CD4-positive, alpha-beta T cell (primary cell): ENCODE measurements around the gene ABCC5. TPM values are rescaled to one million over a fixed set of nuclear protein-coding genes. Genes with fewer than 3 reads are reported as not detected.

Experiments
- ATAC-seq: fragments of 200-7000 bp; cut with Tn5 transposase; one replicate; pipeline ENCODE4 v1.10.0; 2022; ENCODE audit warnings: mild to moderate bottlenecking; ENCODE audit not compliant: poor library complexity
- CTCF ChIA-PET: fragments of 350-600 bp; sonication (Branson Sonifier 250); formaldehyde crosslinking; loops from one replicate; lab custom pipeline; 2021; ENCODE audit warnings: antibody characterized with exemption, inconsistent platforms; lab: Charles Lee
- POLR2A ChIA-PET: fragments of 350-600 bp; sonication (Branson Sonifier 250); formaldehyde crosslinking; loops from one replicate; lab custom pipeline; 2021; ENCODE audit warnings: antibody characterized with exemption, inconsistent platforms; lab: Charles Lee
- DNase-seq, 14 experiments: peaks; one replicate each; pipeline ENCODE4 v3.0.0-alpha.2; 2013 to 2020; ENCODE audit warnings: mixed read lengths in 2 of 14
- H3K27ac ChIP-seq, 2 donors: one replicate each; pipeline versions ENCODE4 v1.5.1 to v1.7.0; 2013; ENCODE audit warnings: low read length in 2 of 2, low read depth in 1 of 2, mild to moderate bottlenecking in 1 of 2
- H3K27me3 ChIP-seq, 2 experiments: 1 replicate in 1 of 2; 2 replicates in 1 of 2; pipeline versions ENCODE4 v1.6.1 to v1.7.0; 2013; ENCODE audit warnings: low read length in 2 of 2, control low read depth in 1 of 2, mild to moderate bottlenecking in 1 of 2, moderate library complexity in 1 of 2; ENCODE audit not compliant: insufficient read depth in 2 of 2, control insufficient read depth in 1 of 2
- H3K36me3 ChIP-seq: one replicate; pipeline ENCODE4 v1.6.1; 2013; ENCODE audit warnings: low read length, control low read depth; ENCODE audit not compliant: insufficient read depth
- H3K4me1 ChIP-seq: one replicate; pipeline ENCODE4 v1.6.1; 2013; ENCODE audit warnings: low read length, control low read depth; ENCODE audit not compliant: insufficient read depth
- H3K4me3 ChIP-seq: one replicate; pipeline ENCODE4 v1.5.1; 2013; ENCODE audit warnings: mild to moderate bottlenecking, low read length, moderate library complexity
- H3K9me3 ChIP-seq, 2 experiments: 1 replicate in 1 of 2; 2 replicates in 1 of 2; pipeline versions ENCODE4 v1.6.1 to v1.7.0; 2013; ENCODE audit warnings: low read length in 2 of 2, mild to moderate bottlenecking in 2 of 2, control low read depth in 1 of 2, moderate library complexity in 1 of 2; ENCODE audit not compliant: control insufficient read depth in 1 of 2, insufficient read depth in 1 of 2
- H3K27ac Mint-ChIP-seq: one replicate; pipeline ENCODE4 v1.8.0; 2020; ENCODE audit warnings: mixed read lengths
- H3K27me3 Mint-ChIP-seq: one replicate; pipeline ENCODE4 v1.8.0; 2021; ENCODE audit warnings: mixed read lengths
- H3K36me3 Mint-ChIP-seq: one replicate; pipeline ENCODE4 v1.8.0; 2021; ENCODE audit warnings: low read depth, mixed read lengths
- H3K4me1 Mint-ChIP-seq: one replicate; pipeline ENCODE4 v1.8.0; 2021; ENCODE audit warnings: low read depth, mixed read lengths
- H3K4me3 Mint-ChIP-seq: one replicate; pipeline ENCODE4 v1.8.0; 2020; ENCODE audit warnings: mild to moderate bottlenecking, mixed read lengths
- H3K9me3 Mint-ChIP-seq: one replicate; pipeline ENCODE4 v1.8.0; 2020; ENCODE audit warnings: mixed read lengths
- intact Hi-C, 2 experiments: fragments of 100-400 bp; cut with DNase I in 1 of 2; cut with micrococcal nuclease in 1 of 2; formaldehyde crosslinking; loops; one replicate each; pipeline versions ENCODE4 v1.15.1 to v1.9.0; 2023 to 2025; cut with DNase I, micrococcal nuclease
- total RNA-seq, 174 experiments: library from RNA in 2 of 174; stranded (reverse) in 2 of 174; gene quantifications; one replicate each; pipeline ENCODE4 v1.2.3 and lab custom pipeline; 2021 to 2026
- TF ChIP-seq, protein P1 (sequence below): fragments of 200-600 bp; IDR thresholded peaks from one replicate; pipeline ENCODE4 v1.8.0; 2022; ENCODE audit warnings: antibody characterized with exemption, mild to moderate bottlenecking

Gene ABCC5
- total RNA-seq, 2 experiments from 2014 or later: 10.8 to 11.4 TPM

DNA sequence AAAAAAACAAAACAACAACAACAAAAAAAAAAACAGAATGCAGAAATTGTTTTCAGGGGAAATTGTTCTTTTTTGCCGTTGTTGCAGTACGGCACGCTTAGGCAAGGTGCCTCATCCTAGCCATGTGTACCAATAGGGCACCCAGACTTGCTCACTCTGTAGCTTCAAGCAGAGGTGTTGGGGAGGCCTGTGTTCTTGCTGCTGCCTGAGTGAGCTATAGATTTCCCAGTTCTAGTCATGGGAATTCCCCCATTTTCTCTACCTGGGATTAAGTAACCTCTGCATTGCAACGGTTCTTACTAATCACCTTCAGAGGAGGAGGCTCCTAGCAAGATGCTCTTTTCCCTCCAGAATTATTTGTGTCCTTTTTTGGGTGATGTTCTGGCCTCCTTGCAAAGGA is 120.1 kb downstream of the ABCC5 start:
- Mint-ChIP-seq H3K27ac (no peak overlapping the region), H3K27me3 (peaks cover 20% of the 10 kb centered on the region), H3K36me3 (no peaks in the 10 kb centered on the region), H3K9me3 (no peaks in the 10 kb centered on the region), H3K4me1 (no peaks in the 10 kb centered on the region), H3K4me3 (no peak overlapping the region)
- peaks cover 0 to 6% of the 10 kb centered on the region in 2 experiments for H3K9me3 ChIP-seq
- H3K4me3 ChIP-seq: no peak overlapping the region
- ATAC-seq: no peak
- no peaks in the 10 kb centered on the region for H3K36me3 ChIP-seq
- TF ChIP-seq, protein P1, sequence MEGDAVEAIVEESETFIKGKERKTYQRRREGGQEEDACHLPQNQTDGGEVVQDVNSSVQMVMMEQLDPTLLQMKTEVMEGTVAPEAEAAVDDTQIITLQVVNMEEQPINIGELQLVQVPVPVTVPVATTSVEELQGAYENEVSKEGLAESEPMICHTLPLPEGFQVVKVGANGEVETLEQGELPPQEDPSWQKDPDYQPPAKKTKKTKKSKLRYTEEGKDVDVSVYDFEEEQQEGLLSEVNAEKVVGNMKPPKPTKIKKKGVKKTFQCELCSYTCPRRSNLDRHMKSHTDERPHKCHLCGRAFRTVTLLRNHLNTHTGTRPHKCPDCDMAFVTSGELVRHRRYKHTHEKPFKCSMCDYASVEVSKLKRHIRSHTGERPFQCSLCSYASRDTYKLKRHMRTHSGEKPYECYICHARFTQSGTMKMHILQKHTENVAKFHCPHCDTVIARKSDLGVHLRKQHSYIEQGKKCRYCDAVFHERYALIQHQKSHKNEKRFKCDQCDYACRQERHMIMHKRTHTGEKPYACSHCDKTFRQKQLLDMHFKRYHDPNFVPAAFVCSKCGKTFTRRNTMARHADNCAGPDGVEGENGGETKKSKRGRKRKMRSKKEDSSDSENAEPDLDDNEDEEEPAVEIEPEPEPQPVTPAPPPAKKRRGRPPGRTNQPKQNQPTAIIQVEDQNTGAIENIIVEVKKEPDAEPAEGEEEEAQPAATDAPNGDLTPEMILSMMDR: no peak
- peaks cover 5 to 6% of the 10 kb centered on the region in 2 experiments for H3K27me3 ChIP-seq
- intact Hi-C loops: loop anchor here in 1 of 2 experiments (2.0 to 10.0 kb wide), 3 partner anchors 391 to 645 kb away; partner anchors contain the start of genes CLCN2 and POLR2H
- no peak overlapping the region for H3K27ac ChIP-seq
- CTCF ChIA-PET: interaction anchor here (2.8 kb wide), 1 partner anchor 13 kb away, joined by 24 read pairs; the partner anchor contains the start of gene PARL
- H3K4me1 ChIP-seq: peaks cover 4% of the 10 kb centered on the region
- DNase-seq: no peak
- POLR2A ChIA-PET: no interaction called here

DNA sequence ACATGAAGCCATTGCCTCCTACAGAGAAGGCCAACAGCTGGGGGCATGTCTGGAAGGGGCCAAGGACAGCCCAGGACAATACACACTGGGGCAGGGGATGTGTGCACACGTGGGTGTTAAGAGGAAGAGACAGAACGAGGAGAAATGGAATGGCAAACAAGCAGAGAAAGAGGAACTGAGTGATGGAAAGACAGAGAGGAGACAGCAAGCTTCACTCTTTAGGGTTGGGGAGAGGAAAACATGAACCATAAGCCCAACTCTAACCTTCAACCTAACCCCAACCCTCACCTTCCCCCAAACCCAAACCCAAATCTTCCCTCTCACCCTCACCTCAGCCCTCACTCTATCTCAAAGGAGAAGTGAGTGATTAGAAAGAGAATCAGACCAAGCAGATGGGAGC is 121.1 kb downstream of the ABCC5 start:
- Mint-ChIP-seq H3K27me3 (peaks cover 18% of the 10 kb centered on the region), H3K36me3 (no peaks in the 10 kb centered on the region), H3K27ac (no peak overlapping the region), H3K9me3 (no peaks in the 10 kb centered on the region), H3K4me1 (no peaks in the 10 kb centered on the region), H3K4me3 (no peak overlapping the region)
- ChIA-PET POLR2A (no interaction called here), CTCF (interaction anchor here (0.6 to 2.8 kb wide), 4 partner anchors 12 to 617 kb away, joined by 3 to 24 read pairs (median 5); partner anchors contain the start of gene PARL)
- H3K9me3 ChIP-seq: peaks cover 0 to 6% of the 10 kb centered on the region in 2 experiments
- H3K27me3 ChIP-seq: peaks cover 5 to 6% of the 10 kb centered on the region in 2 experiments
- no peak overlapping the region for H3K27ac ChIP-seq
- peaks cover 4% of the 10 kb centered on the region for H3K4me1 ChIP-seq
- intact Hi-C loops: loop anchor here in 1 of 2 experiments (2.0 to 10.0 kb wide), 3 partner anchors 392 to 646 kb away; partner anchors contain the start of genes CLCN2 and POLR2H
- no peaks in the 10 kb centered on the region for H3K36me3 ChIP-seq
- DNase-seq: no peak
- H3K4me3 ChIP-seq: no peak overlapping the region
- no peak for ATAC-seq
- TF ChIP-seq, protein P1: no peak

- no peak overlapping the region for H3K4me3 ChIP-seq
- no peaks in the 10 kb centered on the region for H3K9me3 Mint-ChIP-seq
- H3K4me1 ChIP-seq: peaks cover 4% of the 10 kb centered on the region
- no peak for ATAC-seq
- H3K27ac ChIP-seq: no peak overlapping the region
- H3K27ac Mint-ChIP-seq: no peak overlapping the region
- TF ChIP-seq, protein P1: no peak
- no peaks in the 10 kb centered on the region for H3K36me3 Mint-ChIP-seq
- no peaks in the 10 kb centered on the region for H3K4me1 Mint-ChIP-seq
- CTCF ChIA-PET: interaction anchor here (1.1 to 2.8 kb wide), 4 partner anchors 11 to 645 kb away, joined by 3 to 24 read pairs (median 6); partner anchors contain the start of gene PARL
- peaks cover 0 to 6% of the 10 kb centered on the region in 2 experiments for H3K9me3 ChIP-seq
- intact Hi-C loops: loop anchor here in 1 of 2 experiments (2.0 to 10.0 kb wide), 3 partner anchors 393 to 646 kb away; partner anchors contain the start of genes CLCN2 and POLR2H
- no peak for DNase-seq
- H3K27me3 ChIP-seq: peaks cover 5 to 6% of the 10 kb centered on the region in 2 experiments
- POLR2A ChIA-PET: interaction anchor here (1.1 kb wide), 1 partner anchor 12 kb away, joined by 8 read pairs; the partner anchor contains the start of gene PARL
- H3K4me3 Mint-ChIP-seq: no peak overlapping the region
- H3K27me3 Mint-ChIP-seq: peaks cover 14% of the 10 kb centered on the region
- no peaks in the 10 kb centered on the region for H3K36me3 ChIP-seq
Measured at GRCh38 chr3:183896184-183896583, 121.5 kb downstream of the ABCC5 start.
